ENCODE data around the gene SCN9A. TPM values are rescaled to one million over a fixed set of nuclear protein-coding genes. Genes with fewer than 3 reads are reported as not detected.

SCN9A gene
- total RNA-seq, 6 donors from 2014 or later: 5.8 to 24.1 (median 9.8) TPM

GRCh38 chr2:166148500-166149400 lies 227.0 kb downstream of the SCN9A start:
- H3K4me1 ChIP-seq: no peaks in the 10 kb centered on the region
- no peaks in the 10 kb centered on the region for H3K9me3 ChIP-seq
- H3K4me3 ChIP-seq: no peak overlapping the region
- DNase-seq (no peak), ATAC-seq (ENCODE audit: low FRiP score in 2 of 2) (no peak)
- no peak overlapping the region for H3K27ac ChIP-seq
- TF ChIP-seq EP300 (IDR thresholded peaks at IDR 0.05) (no peak), POLR2A (IDR thresholded peaks at IDR 0.05) (no peak), POLR2AphosphoS5 (IDR thresholded peaks at IDR 0.05) (no peak), CTCF (IDR thresholded peaks at IDR 0.05) (no peak)
- H3K36me3 ChIP-seq: no peaks in the 10 kb centered on the region
- WGBS, 2 donors: 66 to 72% methylated on average over 7 of the region's 7 CpGs
- H3K27me3 ChIP-seq: no peaks in the 10 kb centered on the region

DNA sequence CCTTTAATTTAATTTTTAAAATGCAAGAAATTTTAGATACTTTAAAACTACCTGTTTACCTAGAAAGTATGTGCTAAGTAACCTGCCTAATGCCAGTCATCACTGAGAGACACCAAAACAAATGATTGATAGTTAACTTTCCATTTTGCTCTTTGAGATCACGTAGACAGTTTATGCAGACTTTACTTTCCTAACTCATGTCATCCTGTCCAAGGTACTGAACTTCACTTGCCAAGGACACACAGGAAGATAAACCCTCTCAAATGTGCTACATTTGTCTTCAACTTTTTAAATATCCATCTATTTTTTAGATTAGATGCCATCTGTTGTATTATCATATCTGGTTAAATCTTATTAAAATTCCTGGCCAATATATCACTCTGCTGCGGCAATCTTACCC lies 227.9 kb downstream of the SCN9A start:
- WGBS, 2 donors: 68 to 84% methylated on average over 2 of the region's 2 CpGs
- H3K27me3 ChIP-seq: no peaks in the 10 kb centered on the region
- H3K27ac ChIP-seq: no peak overlapping the region
- no peaks in the 10 kb centered on the region for H3K9me3 ChIP-seq
- DNase-seq (no peak), ATAC-seq (ENCODE audit: low FRiP score in 2 of 2) (no peak)
- H3K36me3 ChIP-seq: no peaks in the 10 kb centered on the region
- no peaks in the 10 kb centered on the region for H3K4me1 ChIP-seq
- TF ChIP-seq POLR2AphosphoS5 (IDR thresholded peaks at IDR 0.05) (no peak), EP300 (IDR thresholded peaks at IDR 0.05) (no peak), POLR2A (IDR thresholded peaks at IDR 0.05) (no peak), CTCF (IDR thresholded peaks at IDR 0.05) (no peak)
- H3K4me3 ChIP-seq: no peak overlapping the region

Other genes starting within 250 kb of the SCN9A start
- gene SCN1A, start 247.9 kb downstream of the SCN9A start, total RNA-seq: 10 to 100 TPM; 11.5 to 42.2 (median 17.6) TPM
- 10 to 100 TPM; 37.8 to 99.9 (median 60.0) TPM for gene SCN7A, start 118.3 kb upstream of the SCN9A start, total RNA-seq

Measured in upper lobe of left lung (tissue), 6 donors.